HG02970 (cell line): Measurements from ENCODE around the gene HJV.

Experiments used
- ATAC-seq: cut with Tn5 transposase; IDR thresholded peaks from one replicate; pipeline ENCODE4 v1.9.1; 2021; ENCODE audit warnings: mild to moderate bottlenecking, moderate library complexity, moderate number of reproducible peaks; ENCODE audit not compliant: unreplicated experiment, low FRiP score

The HJV gene

GRCh38 chr1:146022403-146023127, 1.0 kb upstream of the HJV start:
- ATAC-seq: no peak

- no peak for ATAC-seq
Measured at GRCh38 chr1:146021050-146021445, 487 bp downstream of the HJV start.

- ATAC-seq: no peak
Measured at GRCh38 chr1:146020058-146021049, 1.2 kb downstream of the HJV start.

- no peak for ATAC-seq
Measured at GRCh38 chr1:146019231-146020057, 2.1 kb downstream of the HJV start.

- ATAC-seq: no peak
Measured at GRCh38 chr1:146016891-146017290, 4.6 kb downstream of the HJV start.

GRCh38 chr1:146013559-146013922, 8.0 kb downstream of the HJV start:
- no peak for ATAC-seq

GRCh38 chr1:146012703-146013558, 8.6 kb downstream of the HJV start:
- ATAC-seq: no peak

- ATAC-seq: no peak
Measured at GRCh38 chr1:146010126-146010738, 11.3 kb downstream of the HJV start.

GRCh38 chr1:146007489-146008133, 13.9 kb downstream of the HJV start:
- no peak for ATAC-seq

GRCh38 chr1:146001709-146002108, 19.8 kb downstream of the HJV start:
- ATAC-seq: no peak

GRCh38 chr1:145999321-146000024, 22.1 kb downstream of the HJV start:
- ATAC-seq: no peak

GRCh38 chr1:145997718-145998023, 23.9 kb downstream of the HJV start:
- no peak for ATAC-seq

- ATAC-seq: no peak
Measured at GRCh38 chr1:145997016-145997717, 24.4 kb downstream of the HJV start.

- peak; percentile 85 for ATAC-seq
Measured at GRCh38 chr1:145996433-145997015, 25.0 kb downstream of the HJV start, which contains the start of gene TXNIP. Gene TXNIP, minus strand, starts transcription at chr1:145996579. Its CDS starts 313 bp downstream, at chr1:145996266.

GRCh38 chr1:145995964-145996432, 25.5 kb downstream of the HJV start:
- no peak for ATAC-seq

- no peak for ATAC-seq
Measured at GRCh38 chr1:145995148-145995881, 26.2 kb downstream of the HJV start.
